SK-N-SH treated with all-trans-retinoic acid at 6 μM for 48 hours (cell line): Measurements from ENCODE around the gene MTUS2.

ENCODE experiments used
- ATAC-seq: fragments of 200-7000 bp; cut with Tn5 transposase; 3 replicates; pipeline ENCODE4 v1.9.1; 2020; ENCODE audit warnings: mild to moderate bottlenecking, moderate library complexity
- ARNTL ChIP-seq: fragments of 450-650 bp; formaldehyde crosslinking; IDR thresholded peaks from 2 replicates; pipeline ENCODE4 v1.5.0; 2020; ENCODE audit warnings: low read depth, mild to moderate bottlenecking, moderate library complexity, borderline replicate concordance
- BACH2 ChIP-seq: fragments of 250-450 bp; sonication (Bioruptor Pico); IDR thresholded peaks from 2 replicates; pipeline ENCODE4 v1.9.0; 2021; ENCODE audit warnings: mild to moderate bottlenecking, borderline replicate concordance
- CSDC2 ChIP-seq: fragments of 250-450 bp; sonication (Bioruptor Pico); IDR thresholded peaks from 2 replicates; pipeline ENCODE4 v1.5.0; 2020; ENCODE audit warnings: mild to moderate bottlenecking, moderate library complexity
- ESRRG ChIP-seq: fragments of 250-450 bp; sonication (Bioruptor Pico); IDR thresholded peaks from 2 replicates; pipeline ENCODE4 v1.6.1; 2021; ENCODE audit warnings: mild to moderate bottlenecking
- GLIS3 ChIP-seq: fragments of 250-450 bp; sonication (Bioruptor Pico); IDR thresholded peaks from 2 replicates; pipeline ENCODE4 v1.5.0; 2020; ENCODE audit warnings: mild to moderate bottlenecking, moderate library complexity
- ISL1 ChIP-seq: fragments of 250-450 bp; sonication (Bioruptor Pico); IDR thresholded peaks from 2 replicates; pipeline ENCODE4 v2.1.2; 2022; ENCODE audit warnings: mild to moderate bottlenecking, moderate library complexity
- OSR1 ChIP-seq: fragments of 250-450 bp; sonication (Bioruptor Pico); IDR thresholded peaks from 2 replicates; pipeline ENCODE4 v1.8.0; 2022; ENCODE audit warnings: moderate library complexity, mild to moderate bottlenecking, inconsistent platforms
- RARB ChIP-seq: fragments of 250-450 bp; sonication (Bioruptor Pico); IDR thresholded peaks from 2 replicates; pipeline ENCODE4 v1.8.0; 2021; ENCODE audit warnings: mild to moderate bottlenecking, moderate library complexity
- SNAI2 ChIP-seq: fragments of 250-450 bp; sonication (Bioruptor Pico); IDR thresholded peaks from 2 replicates; pipeline ENCODE4 v1.5.0; 2020; ENCODE audit warnings: mild to moderate bottlenecking, moderate library complexity
- TCF4 ChIP-seq: fragments of 250-450 bp; sonication (Bioruptor Pico); IDR thresholded peaks from 2 replicates; pipeline ENCODE4 v1.8.0; 2021; ENCODE audit warnings: mild to moderate bottlenecking, moderate library complexity, borderline replicate concordance
- TOX ChIP-seq: fragments of 250-450 bp; sonication (Bioruptor Pico); IDR thresholded peaks from 2 replicates; pipeline ENCODE4 v1.8.0; 2021; ENCODE audit warnings: mild to moderate bottlenecking, moderate library complexity, borderline replicate concordance
- ZC3H10 ChIP-seq: fragments of 250-450 bp; sonication (Bioruptor Pico); IDR thresholded peaks from 2 replicates; pipeline ENCODE4 v1.5.1; 2021; ENCODE audit warnings: mild to moderate bottlenecking, moderate library complexity
- ZFP3 ChIP-seq: fragments of 250-450 bp; sonication (Bioruptor Pico); IDR thresholded peaks from 2 replicates; pipeline ENCODE4 v1.5.0; 2020; ENCODE audit warnings: mild to moderate bottlenecking, moderate library complexity
- ZFP30 ChIP-seq: fragments of 450-650 bp; formaldehyde crosslinking; IDR thresholded peaks from 2 replicates; pipeline ENCODE4 v1.5.0; 2022; ENCODE audit warnings: mild to moderate bottlenecking, moderate library complexity
- ZNF70 ChIP-seq: fragments of 450-650 bp; formaldehyde crosslinking; IDR thresholded peaks from 2 replicates; pipeline ENCODE4 v1.5.0; 2020; ENCODE audit warnings: mild to moderate bottlenecking, moderate library complexity
- ZNF8 ChIP-seq: fragments of 450-650 bp; formaldehyde crosslinking; IDR thresholded peaks from 2 replicates; pipeline ENCODE4 v1.5.0; 2020; ENCODE audit warnings: mild to moderate bottlenecking, moderate library complexity
- TF ChIP-seq, protein P1 (sequence below): fragments of 250-450 bp; sonication (Bioruptor Pico); IDR thresholded peaks from 2 replicates; pipeline ENCODE4 v1.5.0; 2020; ENCODE audit warnings: mild to moderate bottlenecking, moderate library complexity
- TF ChIP-seq, protein P2 (sequence below): fragments of 250-450 bp; sonication (Bioruptor Pico); IDR thresholded peaks from 2 replicates; pipeline ENCODE4 v1.8.0; 2020; ENCODE audit warnings: mild to moderate bottlenecking, moderate library complexity, borderline replicate concordance
- TF ChIP-seq, protein P3 (sequence below): fragments of 250-450 bp; sonication (Bioruptor Pico); IDR thresholded peaks from 2 replicates; pipeline ENCODE4 v1.5.1; 2020; ENCODE audit warnings: low read depth, mild to moderate bottlenecking, moderate library complexity

The MTUS2 gene

DNA sequence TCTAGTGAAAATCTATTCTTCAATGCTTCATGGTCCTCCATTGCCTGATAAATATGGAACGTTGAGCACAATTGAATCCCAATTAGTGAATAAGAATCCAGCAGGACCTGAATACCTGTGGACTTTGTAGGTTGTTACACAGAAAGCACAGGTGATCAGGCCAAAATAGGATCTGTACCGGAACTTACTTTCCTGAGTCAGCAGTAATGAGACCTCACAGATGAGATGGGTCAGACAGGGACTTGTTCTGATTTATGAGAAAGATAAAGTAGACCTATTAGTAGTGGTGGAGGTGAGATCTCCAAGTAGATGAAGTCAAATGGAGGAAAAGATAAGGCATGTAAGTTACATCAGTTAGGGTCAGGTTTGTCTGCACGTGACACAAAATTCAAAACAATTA, 351.1 kb downstream of the MTUS2 start:
- ATAC-seq: no peak

DNA sequence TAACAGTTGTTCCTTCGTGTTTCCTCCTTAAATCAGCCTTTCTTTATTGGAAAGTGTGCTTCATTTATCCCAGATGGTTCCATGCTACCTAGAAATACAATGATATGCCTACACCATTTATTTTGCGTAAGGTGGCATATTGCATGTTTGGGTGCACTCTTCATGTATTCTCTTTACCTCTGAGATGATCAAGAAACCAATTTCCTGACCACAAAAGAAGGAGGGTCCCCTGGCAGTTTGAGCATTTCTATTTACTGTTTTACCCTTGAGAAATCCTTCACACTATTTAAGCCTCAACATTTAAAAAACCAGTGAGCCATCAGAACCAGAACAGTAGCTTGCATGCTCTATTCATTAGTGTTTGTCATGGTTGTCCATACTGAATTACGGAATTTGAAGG, 354.0 kb downstream of the MTUS2 start:
- no peak for TF ChIP-seq ARNTL (CRISPR knock-in tag)
- TF ChIP-seq, protein P1, sequence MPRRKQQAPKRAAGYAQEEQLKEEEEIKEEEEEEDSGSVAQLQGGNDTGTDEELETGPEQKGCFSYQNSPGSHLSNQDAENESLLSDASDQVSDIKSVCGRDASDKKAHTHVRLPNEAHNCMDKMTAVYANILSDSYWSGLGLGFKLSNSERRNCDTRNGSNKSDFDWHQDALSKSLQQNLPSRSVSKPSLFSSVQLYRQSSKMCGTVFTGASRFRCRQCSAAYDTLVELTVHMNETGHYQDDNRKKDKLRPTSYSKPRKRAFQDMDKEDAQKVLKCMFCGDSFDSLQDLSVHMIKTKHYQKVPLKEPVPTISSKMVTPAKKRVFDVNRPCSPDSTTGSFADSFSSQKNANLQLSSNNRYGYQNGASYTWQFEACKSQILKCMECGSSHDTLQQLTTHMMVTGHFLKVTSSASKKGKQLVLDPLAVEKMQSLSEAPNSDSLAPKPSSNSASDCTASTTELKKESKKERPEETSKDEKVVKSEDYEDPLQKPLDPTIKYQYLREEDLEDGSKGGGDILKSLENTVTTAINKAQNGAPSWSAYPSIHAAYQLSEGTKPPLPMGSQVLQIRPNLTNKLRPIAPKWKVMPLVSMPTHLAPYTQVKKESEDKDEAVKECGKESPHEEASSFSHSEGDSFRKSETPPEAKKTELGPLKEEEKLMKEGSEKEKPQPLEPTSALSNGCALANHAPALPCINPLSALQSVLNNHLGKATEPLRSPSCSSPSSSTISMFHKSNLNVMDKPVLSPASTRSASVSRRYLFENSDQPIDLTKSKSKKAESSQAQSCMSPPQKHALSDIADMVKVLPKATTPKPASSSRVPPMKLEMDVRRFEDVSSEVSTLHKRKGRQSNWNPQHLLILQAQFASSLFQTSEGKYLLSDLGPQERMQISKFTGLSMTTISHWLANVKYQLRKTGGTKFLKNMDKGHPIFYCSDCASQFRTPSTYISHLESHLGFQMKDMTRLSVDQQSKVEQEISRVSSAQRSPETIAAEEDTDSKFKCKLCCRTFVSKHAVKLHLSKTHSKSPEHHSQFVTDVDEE: no peak
- no peak for TF ChIP-seq GLIS3 (CRISPR knock-in tag)
- TF ChIP-seq ZNF8 (CRISPR knock-in tag): no peak
- TF ChIP-seq SNAI2: no peak
- TF ChIP-seq BACH2 (CRISPR knock-in tag): no peak
- TF ChIP-seq RARB: no peak
- TF ChIP-seq ZC3H10 (CRISPR knock-in tag): no peak
- TF ChIP-seq ZFP30 (CRISPR knock-in tag): no peak
- TF ChIP-seq, protein P2, sequence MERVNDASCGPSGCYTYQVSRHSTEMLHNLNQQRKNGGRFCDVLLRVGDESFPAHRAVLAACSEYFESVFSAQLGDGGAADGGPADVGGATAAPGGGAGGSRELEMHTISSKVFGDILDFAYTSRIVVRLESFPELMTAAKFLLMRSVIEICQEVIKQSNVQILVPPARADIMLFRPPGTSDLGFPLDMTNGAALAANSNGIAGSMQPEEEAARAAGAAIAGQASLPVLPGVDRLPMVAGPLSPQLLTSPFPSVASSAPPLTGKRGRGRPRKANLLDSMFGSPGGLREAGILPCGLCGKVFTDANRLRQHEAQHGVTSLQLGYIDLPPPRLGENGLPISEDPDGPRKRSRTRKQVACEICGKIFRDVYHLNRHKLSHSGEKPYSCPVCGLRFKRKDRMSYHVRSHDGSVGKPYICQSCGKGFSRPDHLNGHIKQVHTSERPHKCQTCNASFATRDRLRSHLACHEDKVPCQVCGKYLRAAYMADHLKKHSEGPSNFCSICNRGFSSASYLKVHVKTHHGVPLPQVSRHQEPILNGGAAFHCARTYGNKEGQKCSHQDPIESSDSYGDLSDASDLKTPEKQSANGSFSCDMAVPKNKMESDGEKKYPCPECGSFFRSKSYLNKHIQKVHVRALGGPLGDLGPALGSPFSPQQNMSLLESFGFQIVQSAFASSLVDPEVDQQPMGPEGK (CRISPR knock-in tag): no peak
- ATAC-seq: no peak

More for the DNA sequence above, 351.1 kb downstream of the MTUS2 start:
- no peak for TF ChIP-seq ZFP3 (CRISPR knock-in tag)
- TF ChIP-seq SNAI2: no peak

DNA sequence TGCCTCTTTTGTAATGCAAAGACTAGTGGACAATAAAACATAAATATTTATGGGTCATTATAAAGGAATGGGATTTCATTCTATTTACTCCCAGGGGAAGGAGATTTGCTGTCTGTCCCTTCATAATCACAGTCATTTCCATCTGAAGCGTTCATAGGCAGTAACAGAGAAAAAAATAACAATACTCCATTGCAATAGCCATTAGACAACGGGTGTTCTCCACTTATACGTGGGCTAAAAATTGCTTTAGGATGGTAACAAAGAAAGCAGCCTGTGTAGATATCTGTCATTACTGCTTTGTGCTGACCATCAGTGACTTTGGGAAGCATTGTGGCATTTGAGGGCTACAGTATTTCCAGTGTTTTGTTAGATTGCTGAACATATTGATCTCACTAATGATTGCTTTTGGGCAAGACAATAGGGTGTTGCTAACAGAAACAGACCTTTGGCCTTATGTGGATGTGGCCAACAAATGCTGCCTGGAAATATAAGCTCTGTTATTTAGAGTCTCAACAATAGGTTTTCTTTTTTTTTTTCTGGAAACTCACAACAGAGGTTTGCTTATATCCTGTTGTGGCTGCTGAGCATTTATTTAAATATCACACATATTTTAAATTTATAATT, 355.2 kb downstream of the MTUS2 start:
- TF ChIP-seq RARB (no peak), ARNTL (CRISPR knock-in tag) (no peak), ESRRG (CRISPR knock-in tag) (no peak), ZNF70 (CRISPR knock-in tag) (no peak), BACH2 (CRISPR knock-in tag) (no peak), ZFP30 (CRISPR knock-in tag) (no peak), SNAI2 (no peak), ISL1 (CRISPR knock-in tag) (no peak), OSR1 (no peak), GLIS3 (CRISPR knock-in tag) (no peak), ZC3H10 (CRISPR knock-in tag) (no peak)
- TF ChIP-seq, protein P1: no peak
- no peak for ATAC-seq

DNA sequence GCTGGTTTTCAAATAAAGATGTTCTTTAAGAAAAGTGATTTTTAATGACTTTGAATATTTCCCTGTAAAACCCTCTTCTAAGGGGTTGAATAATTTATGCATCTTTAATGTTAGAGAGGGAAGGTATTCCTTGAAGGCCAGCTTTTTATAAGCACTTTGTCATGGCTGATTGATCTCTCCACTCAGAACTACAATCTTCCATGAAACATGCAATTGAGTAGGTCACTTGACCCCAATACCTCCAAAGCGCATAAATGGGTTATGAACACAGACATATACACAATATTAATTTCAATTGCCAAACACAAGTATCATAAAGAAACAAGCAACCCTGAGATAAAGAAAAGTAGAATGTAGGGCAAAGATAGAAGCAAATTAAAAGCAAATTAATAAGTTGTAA, 359.9 kb downstream of the MTUS2 start:
- TF ChIP-seq, protein P3, sequence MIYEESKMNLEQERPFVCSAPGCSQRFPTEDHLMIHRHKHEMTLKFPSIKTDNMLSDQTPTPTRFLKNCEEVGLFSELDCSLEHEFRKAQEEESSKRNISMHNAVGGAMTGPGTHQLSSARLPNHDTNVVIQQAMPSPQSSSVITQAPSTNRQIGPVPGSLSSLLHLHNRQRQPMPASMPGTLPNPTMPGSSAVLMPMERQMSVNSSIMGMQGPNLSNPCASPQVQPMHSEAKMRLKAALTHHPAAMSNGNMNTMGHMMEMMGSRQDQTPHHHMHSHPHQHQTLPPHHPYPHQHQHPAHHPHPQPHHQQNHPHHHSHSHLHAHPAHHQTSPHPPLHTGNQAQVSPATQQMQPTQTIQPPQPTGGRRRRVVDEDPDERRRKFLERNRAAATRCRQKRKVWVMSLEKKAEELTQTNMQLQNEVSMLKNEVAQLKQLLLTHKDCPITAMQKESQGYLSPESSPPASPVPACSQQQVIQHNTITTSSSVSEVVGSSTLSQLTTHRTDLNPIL (CRISPR knock-in tag): no peak
- TF ChIP-seq, protein P2 (CRISPR knock-in tag): no peak
- no peak for TF ChIP-seq ZNF70 (CRISPR knock-in tag)
- no peak for TF ChIP-seq TCF4 (CRISPR knock-in tag)
- TF ChIP-seq GLIS3 (CRISPR knock-in tag): no peak
- no peak for TF ChIP-seq ARNTL (CRISPR knock-in tag)
- TF ChIP-seq OSR1: no peak
- TF ChIP-seq BACH2 (CRISPR knock-in tag): no peak
- no peak for TF ChIP-seq CSDC2 (CRISPR knock-in tag)
- TF ChIP-seq ZNF8 (CRISPR knock-in tag): no peak
- TF ChIP-seq SNAI2: no peak
- TF ChIP-seq TOX (CRISPR knock-in tag): no peak
- no peak for TF ChIP-seq ESRRG (CRISPR knock-in tag)

More for the DNA sequence above, 359.9 kb downstream of the MTUS2 start:
- no peak for ATAC-seq
